GM21717 (cell line): Measurements from ENCODE around the gene RBM23.

Source experiments
- ATAC-seq: cut with Tn5 transposase; IDR thresholded peaks from one replicate; pipeline ENCODE4 v1.9.1; 2021; ENCODE audit warnings: mild to moderate bottlenecking, moderate library complexity; ENCODE audit not compliant: unreplicated experiment

The RBM23 gene

GRCh38 chr14:22887260-22887989 is 31.5 kb downstream of the RBM23 start:
- ATAC-seq, result peak; percentile 41

- ATAC-seq, result peak; percentile 41
These were observed 32.3 kb downstream of the RBM23 start for GRCh38 chr14:22886500-22887259.

GRCh38 chr14:22885975-22886374 is 33.0 kb downstream of the RBM23 start:
- ATAC-seq, result no peak

DNA sequence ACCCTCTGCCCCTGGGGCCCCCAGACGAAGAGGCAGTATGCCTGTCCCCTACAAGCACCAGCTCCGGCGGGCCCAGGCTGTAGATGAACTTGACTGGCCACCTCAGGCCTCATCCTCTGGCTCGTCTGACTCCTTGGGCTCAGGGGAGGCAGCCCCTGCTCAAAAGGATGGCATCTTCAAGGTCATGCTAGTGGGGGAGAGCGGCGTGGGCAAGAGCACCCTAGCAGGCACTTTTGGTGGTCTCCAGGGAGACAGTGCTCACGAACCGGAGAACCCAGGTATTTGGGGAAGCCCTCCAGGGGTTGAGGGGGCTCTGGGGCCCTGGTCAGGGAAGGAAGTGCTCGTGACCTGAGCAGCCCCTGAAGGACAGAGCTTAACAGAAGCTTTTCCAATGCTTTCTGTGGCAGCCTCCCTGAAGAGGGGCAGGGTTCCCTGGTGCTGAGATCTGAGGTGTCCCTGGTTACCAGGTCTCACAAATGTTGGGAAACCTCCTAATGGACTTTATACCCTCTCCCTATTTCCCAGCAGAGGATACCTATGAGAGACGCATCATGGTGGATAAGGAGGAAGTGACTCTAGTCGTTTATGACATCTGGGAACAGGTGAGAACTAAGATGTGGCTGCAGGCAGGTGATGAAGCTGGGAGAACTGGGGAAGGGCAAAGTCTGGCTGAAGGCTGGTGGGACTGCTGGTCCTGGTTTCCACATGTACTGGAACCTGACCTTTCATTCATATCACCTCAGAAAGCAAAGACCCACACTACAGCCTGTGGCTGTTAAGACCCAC is 34.0 kb downstream of the RBM23 start:
- ATAC-seq, result no peak

GRCh38 chr14:22884076-22884737 is 34.7 kb downstream of the RBM23 start:
- no peak for ATAC-seq

- ATAC-seq, result no peak
These were observed 35.6 kb downstream of the RBM23 start, which contains the start of gene REM2 for GRCh38 chr14:22883173-22883976. Gene REM2 (plus strand): TSS chr14:22883222. CDS start chr14:22883288, 66 bp downstream.

GRCh38 chr14:22882529-22883172 is 36.3 kb downstream of the RBM23 start:
- ATAC-seq, result no peak

DNA sequence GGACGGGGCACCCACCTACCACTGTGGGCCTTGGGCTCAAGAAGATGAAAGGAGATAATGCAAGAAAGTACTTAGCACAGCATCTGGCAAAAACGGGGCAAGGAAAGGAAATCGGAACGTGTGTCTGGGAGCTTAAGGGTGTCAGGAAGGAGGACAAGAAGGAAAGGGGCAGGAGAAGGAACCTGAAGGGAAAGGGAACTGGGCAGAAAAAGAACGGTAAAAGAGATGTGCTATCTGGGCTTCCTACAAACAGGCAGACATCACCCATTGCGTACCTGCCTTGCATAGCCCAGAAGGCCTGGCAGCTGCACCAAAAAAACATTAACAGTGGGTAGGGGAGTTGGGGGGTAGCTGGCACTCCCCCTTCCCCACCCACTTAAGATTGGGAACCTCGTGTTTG is 36.9 kb downstream of the RBM23 start:
- ATAC-seq, result no peak

GRCh38 chr14:22878271-22879246 is 40.4 kb downstream of the RBM23 start:
- no peak for ATAC-seq

DNA sequence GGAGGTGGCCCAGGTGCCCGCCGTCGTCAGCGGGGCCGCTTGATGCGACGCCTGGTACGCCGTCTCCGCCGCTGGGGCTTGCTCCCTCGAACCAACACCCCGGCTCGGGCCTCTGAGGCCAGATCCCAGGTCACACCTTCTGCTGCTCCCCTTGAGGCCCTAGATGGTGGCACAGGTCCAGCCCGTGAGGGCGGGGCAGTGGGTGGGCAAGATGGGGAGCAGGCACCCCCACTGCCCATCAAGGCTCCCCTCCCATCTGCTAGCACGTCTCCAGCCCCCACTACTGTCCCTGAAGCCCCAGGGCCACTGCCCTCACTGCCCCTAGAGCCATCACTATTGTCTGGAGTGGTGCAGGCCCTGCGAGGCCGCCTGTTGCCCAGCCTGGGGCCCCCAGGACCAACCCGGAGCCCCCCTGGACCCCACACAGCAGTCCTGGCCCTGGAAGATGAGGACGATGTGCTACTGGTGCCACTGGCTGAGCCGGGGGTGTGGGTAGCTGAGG is 41.9 kb downstream of the RBM23 start:
- ATAC-seq, result no peak

DNA sequence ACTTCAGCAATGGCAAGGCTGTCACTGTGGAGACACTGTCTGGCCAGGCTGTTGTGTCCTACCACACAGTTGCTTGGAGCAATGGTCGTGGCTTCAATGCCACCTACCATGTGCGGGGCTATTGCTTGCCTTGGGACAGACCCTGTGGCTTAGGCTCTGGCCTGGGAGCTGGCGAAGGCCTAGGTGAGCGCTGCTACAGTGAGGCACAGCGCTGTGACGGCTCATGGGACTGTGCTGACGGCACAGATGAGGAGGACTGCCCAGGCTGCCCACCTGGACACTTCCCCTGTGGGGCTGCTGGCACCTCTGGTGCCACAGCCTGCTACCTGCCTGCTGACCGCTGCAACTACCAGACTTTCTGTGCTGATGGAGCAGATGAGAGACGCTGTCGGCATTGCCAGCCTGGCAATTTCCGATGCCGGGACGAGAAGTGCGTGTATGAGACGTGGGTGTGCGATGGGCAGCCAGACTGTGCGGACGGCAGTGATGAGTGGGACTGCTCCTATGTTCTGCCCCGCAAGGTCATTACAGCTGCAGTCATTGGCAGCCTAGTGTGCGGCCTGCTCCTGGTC is 43.1 kb downstream of the RBM23 start:
- ATAC-seq, result no peak

- no peak for ATAC-seq
These were observed 43.8 kb downstream of the RBM23 start for GRCh38 chr14:22875003-22875747.

DNA sequence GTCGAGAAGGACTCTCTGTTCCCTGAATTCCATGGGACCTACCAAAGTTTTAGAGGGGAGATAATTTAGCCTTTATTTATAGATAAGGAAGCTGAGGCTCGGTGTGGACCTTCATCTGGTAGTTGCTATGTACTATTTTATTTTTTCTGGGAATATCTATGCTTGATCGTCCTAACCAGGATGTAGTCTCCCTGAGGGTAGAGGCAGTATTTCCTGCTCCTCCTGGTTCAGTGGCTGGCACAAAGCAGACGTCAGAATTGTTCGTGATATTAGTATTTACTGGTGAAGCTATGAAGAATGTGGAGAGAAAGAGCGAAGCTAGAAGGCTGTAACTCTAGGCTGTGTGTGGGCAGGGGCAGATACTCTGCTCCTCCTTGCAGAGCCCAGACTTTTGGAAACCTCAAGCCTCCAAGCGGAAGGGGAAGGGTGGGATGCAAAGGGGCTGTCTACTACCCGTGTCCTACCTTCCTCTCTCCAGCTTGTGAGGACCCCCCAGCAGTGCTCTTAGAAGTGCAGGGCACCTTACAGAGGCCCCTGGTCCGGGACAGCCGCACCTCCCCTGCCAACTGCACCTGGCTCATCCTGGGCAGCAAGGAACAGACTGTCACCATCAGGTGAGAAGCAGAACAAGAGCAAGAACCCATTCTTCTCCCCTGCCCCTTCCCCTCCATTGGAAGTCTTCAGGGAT is 46.0 kb downstream of the RBM23 start:
- ATAC-seq, result no peak

DNA sequence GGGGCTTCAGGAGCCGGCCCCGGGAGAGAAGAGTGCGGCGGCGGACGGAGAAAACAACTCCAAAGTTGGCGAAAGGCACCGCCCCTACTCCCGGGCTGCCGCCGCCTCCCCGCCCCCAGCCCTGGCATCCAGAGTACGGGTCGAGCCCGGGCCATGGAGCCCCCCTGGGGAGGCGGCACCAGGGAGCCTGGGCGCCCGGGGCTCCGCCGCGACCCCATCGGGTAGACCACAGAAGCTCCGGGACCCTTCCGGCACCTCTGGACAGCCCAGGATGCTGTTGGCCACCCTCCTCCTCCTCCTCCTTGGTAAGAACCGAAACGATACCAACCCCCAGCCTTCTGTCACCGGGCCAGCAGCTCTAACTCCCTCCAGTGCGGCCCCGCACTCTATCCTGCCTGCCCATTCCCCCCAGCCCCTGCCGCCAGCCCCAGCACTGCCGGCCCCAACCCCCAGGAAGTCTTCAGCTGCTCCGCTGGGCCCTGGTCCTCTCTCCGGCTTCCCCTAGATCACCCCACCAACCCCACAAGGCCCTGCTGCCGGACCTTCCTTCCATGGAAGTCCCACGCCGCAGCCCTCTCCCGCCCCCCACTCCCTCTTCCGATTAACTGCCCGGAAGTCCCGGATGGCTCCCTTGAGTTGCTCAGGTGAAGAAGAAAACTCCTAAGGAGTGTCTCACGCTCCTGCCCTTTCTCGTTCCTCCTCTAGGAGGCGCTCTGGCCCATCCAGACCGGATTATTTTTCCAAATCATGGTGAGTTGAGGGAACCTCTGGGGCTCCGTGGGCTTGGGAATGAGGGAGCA is 46.7 kb downstream of the RBM23 start:
- no peak for ATAC-seq

- ATAC-seq, result peak; percentile 71
These were observed 47.5 kb downstream of the RBM23 start, which contains the start of gene LRP10 for GRCh38 chr14:22871224-22872032. Gene LRP10 (plus strand): TSS chr14:22871740. CDS start chr14:22872304, 564 bp downstream.
